ENCODE results near the gene GGT5.

The GGT5 gene

GRCh38 chr22:24176630-24177029 is 68.3 kb downstream of the GGT5 start:
- Histone ChIP-seq H3K36me3 (ENCODE audit: insufficient read depth, low read depth, low read length) (peaks cover 23% of the 10 kb centered on the region), H3K4me3 (ENCODE audit: low read length) (no peak overlapping the region), H3K27me3 (ENCODE audit: insufficient read depth, low read length) (no peaks in the 10 kb centered on the region), H3K9ac (ENCODE audit: low read depth, low read length) (no peak overlapping the region), H3K9me3 (ENCODE audit: insufficient read depth, low read depth, low read length) (no peaks in the 10 kb centered on the region), H3K4me1 (ENCODE audit: insufficient read depth, low read length) (peaks cover 7% of the 10 kb centered on the region), H3K27ac (ENCODE audit: low read length) (no peak overlapping the region)

GRCh38 chr22:24176040-24176439 is 68.8 kb downstream of the GGT5 start:
- H3K27ac ChIP-seq (ENCODE audit: low read length) = no peak overlapping the region
- no peak overlapping the region for H3K9ac ChIP-seq (ENCODE audit: low read depth, low read length)
- peaks cover 3% of the 10 kb centered on the region for H3K4me1 ChIP-seq (ENCODE audit: insufficient read depth, low read length)
- H3K4me3 ChIP-seq (ENCODE audit: low read length) = no peak overlapping the region
- peaks cover 29% of the 10 kb centered on the region for H3K36me3 ChIP-seq (ENCODE audit: insufficient read depth, low read depth, low read length)
- H3K27me3 ChIP-seq (ENCODE audit: insufficient read depth, low read length) = no peaks in the 10 kb centered on the region
- no peaks in the 10 kb centered on the region for H3K9me3 ChIP-seq (ENCODE audit: insufficient read depth, low read depth, low read length)

- H3K36me3 ChIP-seq (ENCODE audit: insufficient read depth, low read depth, low read length) = peaks cover 31% of the 10 kb centered on the region
- H3K4me1 ChIP-seq (ENCODE audit: insufficient read depth, low read length) = no peaks in the 10 kb centered on the region
- H3K27ac ChIP-seq (ENCODE audit: low read length) = no peak overlapping the region
- H3K27me3 ChIP-seq (ENCODE audit: insufficient read depth, low read length) = no peaks in the 10 kb centered on the region
- no peak overlapping the region for H3K9ac ChIP-seq (ENCODE audit: low read depth, low read length)
- H3K9me3 ChIP-seq (ENCODE audit: insufficient read depth, low read depth, low read length) = no peaks in the 10 kb centered on the region
- no peak overlapping the region for H3K4me3 ChIP-seq (ENCODE audit: low read length)
Observed at GRCh38 chr22:24175160-24175808, 69.6 kb downstream of the GGT5 start.

- Histone ChIP-seq H3K36me3 (ENCODE audit: insufficient read depth, low read depth, low read length) (peaks cover 45% of the 10 kb centered on the region), H3K4me1 (ENCODE audit: insufficient read depth, low read length) (no peaks in the 10 kb centered on the region), H3K9me3 (ENCODE audit: insufficient read depth, low read depth, low read length) (no peaks in the 10 kb centered on the region), H3K27me3 (ENCODE audit: insufficient read depth, low read length) (no peaks in the 10 kb centered on the region), H3K27ac (ENCODE audit: low read length) (no peak overlapping the region), H3K9ac (ENCODE audit: low read depth, low read length) (no peak overlapping the region), H3K4me3 (ENCODE audit: low read length) (no peak overlapping the region)
Observed at GRCh38 chr22:24171822-24172221, 73.1 kb downstream of the GGT5 start.

GRCh38 chr22:24170632-24171031 is 74.2 kb downstream of the GGT5 start:
- Histone ChIP-seq H3K9ac (ENCODE audit: low read depth, low read length) (no peak overlapping the region), H3K27ac (ENCODE audit: low read length) (no peak overlapping the region), H3K36me3 (ENCODE audit: insufficient read depth, low read depth, low read length) (peaks cover 43% of the 10 kb centered on the region), H3K9me3 (ENCODE audit: insufficient read depth, low read depth, low read length) (no peaks in the 10 kb centered on the region), H3K4me3 (ENCODE audit: low read length) (no peak overlapping the region), H3K4me1 (ENCODE audit: insufficient read depth, low read length) (no peaks in the 10 kb centered on the region), H3K27me3 (ENCODE audit: insufficient read depth, low read length) (no peaks in the 10 kb centered on the region)

GRCh38 chr22:24170188-24170587 is 74.7 kb downstream of the GGT5 start:
- Histone ChIP-seq H3K9ac (ENCODE audit: low read depth, low read length) (no peak overlapping the region), H3K27me3 (ENCODE audit: insufficient read depth, low read length) (no peaks in the 10 kb centered on the region), H3K4me1 (ENCODE audit: insufficient read depth, low read length) (no peaks in the 10 kb centered on the region), H3K27ac (ENCODE audit: low read length) (no peak overlapping the region), H3K36me3 (ENCODE audit: insufficient read depth, low read depth, low read length) (peaks cover 45% of the 10 kb centered on the region), H3K9me3 (ENCODE audit: insufficient read depth, low read depth, low read length) (no peaks in the 10 kb centered on the region), H3K4me3 (ENCODE audit: low read length) (no peak overlapping the region)
